HG02840 (cell line): ENCODE measurements around the gene IMPDH2.
"Not testable (repeated sequence)": the region's sequence is repeated elsewhere in the genome, so short reads cannot be mapped to it uniquely, and the experiment has no call there.

Experiments used
- ATAC-seq: cut with Tn5 transposase; IDR thresholded peaks from one replicate; pipeline ENCODE4 v1.9.1; 2021; ENCODE audit warnings: mild to moderate bottlenecking, moderate library complexity, moderate number of reproducible peaks; ENCODE audit not compliant: unreplicated experiment, low FRiP score

The IMPDH2 gene

DNA sequence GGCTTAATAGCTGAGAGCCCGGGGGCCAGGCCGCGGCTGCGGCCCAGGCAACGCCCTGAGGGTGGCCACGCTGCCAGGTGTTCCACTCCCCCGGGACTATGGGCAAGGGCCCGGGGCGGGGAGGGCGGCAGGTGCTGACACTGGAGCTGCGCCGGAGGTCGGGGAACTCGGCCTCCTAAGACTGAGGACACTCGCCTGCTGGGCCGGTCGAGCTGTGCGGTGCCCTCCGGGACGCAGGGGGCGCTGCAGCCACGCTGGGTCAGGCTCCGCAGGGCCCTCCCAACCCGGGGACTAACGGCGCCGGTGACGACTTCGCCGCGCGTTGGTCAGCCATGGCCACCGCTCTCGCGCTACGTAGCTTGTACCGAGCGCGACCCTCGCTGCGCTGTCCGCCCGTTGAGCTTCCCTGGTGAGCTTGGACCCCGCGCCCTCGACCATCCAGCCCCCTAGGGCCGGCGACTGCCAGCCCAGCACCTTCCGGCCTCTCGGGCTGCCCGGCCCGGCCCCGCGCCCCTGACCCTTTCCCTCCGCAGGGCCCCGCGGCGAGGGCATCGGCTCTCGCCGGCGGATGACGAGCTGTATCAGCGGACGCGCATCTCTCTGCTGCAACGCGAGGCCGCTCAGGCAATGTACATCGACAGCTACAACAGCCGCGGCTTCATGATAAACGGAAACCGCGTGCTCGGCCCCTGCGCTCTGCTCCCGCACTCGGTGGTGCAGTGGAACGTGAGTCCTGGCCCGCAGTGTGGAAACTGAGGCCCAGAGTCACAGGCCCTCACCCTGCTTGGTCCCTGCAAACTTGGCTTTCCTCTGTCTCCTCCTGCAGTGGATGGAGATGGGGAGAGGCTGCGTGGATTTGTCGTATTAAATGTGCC is 7.1 kb downstream of the IMPDH2 start, which contains the start of gene NDUFAF3:
Gene NDUFAF3, plus strand, starts transcription at position 309 of the 875 bp plus-strand sequence. Its CDS starts 24 bp downstream, at position 333.
- peak; percentile 53 for ATAC-seq

DNA sequence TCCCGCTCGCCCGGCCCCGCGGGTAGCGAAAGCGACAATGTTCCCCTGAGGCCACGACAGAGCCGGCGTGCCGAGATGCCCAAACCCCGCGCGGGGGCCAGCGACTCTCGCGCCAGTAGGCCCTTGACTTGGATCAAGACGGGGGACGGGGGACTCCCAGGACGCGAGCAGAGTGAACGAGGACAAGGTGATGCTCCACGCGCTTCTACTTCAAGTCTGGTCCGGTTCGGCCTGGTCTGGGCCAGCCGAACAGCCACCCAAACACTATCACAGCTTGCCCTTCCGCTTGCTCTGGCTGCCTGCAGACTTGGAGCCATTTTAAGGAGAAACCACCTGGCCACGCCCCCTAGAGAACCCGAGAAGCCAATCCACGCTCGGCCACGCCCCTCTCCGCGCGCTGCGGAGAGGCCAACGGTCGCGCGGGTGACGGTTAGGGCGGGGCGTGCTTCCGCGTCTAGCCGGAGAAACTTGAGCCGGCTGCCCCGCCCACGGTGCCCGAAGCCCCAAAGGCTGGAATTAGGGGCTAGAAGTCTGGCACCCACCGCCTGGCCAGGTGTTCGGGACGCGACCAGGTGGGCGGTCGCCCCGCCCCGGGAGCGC is 7.9 kb downstream of the IMPDH2 start:
- ATAC-seq, result peak; percentile 50

DNA sequence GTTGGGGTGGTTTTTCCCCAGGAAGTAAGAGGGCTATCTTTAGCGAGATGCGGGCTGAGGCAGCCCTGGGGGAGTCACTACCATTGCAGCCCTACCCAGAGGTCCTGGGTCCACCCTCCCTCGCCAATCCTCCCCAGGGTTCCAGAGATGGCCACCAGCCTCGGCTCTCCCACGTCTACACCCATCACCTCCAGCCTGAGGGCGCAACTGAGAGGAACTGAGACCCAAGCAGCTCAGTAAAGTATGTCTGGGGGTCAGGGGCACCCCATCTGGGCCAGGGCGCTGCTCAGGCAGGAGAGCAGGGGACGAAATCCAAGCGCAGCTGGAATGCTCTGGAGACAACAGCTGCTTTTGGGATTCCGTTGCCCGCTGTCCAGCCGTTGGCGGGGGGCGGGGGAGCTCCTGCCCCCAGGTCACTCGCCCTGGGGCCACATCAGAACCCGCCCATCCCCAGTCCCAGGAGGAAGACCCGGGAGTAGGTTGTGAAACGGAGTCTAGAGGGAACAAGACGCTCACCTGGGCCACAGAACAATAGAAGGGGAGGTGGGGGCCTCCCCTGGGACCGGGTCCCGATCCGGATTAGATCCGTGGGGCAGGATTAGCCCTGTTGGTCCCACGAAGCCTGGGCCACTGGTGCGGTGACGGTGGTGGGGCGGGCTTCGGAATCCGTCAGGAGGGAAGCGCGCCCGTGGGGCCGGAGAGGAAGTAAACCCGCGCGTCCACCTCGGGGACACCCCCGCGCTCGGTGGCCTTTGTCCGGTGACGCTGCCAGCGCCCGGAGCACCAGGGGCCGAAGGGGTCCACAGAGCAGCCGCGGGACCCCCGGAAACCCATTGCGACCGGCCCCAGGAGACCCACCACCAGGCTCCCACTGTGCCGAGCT is 8.6 kb downstream of the IMPDH2 start:
- no peak for ATAC-seq

DNA sequence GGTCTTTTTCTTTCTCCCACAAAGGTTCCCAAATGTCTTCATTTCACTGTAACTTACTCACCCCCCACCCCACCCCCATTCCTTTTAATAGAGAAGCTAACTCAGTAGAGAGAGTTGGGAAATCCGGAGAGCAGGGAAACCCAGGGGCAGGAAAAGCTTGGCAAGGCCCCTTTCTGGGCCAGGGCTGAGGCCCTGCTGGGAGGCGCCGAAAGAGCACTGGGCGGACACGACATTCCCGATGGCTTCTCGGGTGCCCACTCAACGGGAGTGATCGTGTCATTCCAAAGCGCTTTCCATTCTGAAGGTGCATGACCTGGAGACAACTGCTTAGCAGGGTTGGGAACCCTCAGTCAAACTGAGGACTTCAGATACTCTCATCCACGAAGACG is 9.3 kb downstream of the IMPDH2 start:
- no peak for ATAC-seq

DNA sequence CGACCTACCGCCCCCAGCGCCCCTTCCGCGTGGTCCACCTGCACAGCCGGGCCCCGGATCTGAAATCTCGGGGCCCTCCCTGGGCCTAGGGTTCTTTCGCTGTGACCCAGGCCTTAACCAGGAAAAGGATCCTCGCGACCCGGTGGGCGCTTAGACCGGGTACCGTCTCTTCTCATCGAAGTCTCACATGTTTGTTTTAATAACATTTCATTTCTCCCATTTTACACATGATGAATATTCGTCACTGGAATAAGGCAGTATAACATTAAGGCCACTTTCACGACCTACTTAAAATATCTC is 10.5 kb downstream of the IMPDH2 start:
- no peak for ATAC-seq

DNA sequence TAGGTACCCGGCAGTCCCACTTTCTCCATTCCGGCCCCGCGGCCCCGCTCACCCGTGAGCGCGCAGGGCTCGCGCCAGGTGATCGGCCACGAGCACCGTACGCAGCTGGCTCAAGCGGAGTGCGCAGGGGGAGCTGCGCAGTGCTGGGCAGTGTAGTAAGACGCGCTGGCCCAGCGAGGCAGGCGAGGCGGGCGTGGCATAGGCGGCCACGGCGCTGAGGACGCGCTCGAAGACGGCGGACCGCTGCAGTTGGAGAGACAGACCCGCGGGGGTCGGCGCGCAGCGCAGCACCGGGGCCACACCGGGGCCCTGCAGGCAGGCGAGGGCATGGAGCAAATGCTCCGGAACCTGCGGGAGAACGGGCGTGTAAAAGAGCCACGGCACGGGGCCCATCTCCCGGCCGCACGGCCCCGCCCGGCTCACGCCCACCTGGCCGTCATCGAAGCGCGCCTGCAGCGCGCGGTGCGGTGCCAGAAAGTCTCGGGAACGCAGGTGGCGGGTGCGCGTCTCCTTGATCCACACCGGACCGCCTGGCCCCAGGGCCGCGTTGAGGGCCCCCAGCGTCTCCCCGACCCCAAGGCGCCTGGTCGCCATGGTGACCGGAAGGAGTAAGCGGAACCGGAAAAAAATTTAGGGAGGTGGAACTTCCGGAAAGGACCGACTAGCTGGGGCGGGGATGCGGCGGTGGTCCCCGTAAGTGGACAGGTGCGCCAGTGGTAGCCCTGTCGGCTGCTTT is 11.1 kb downstream of the IMPDH2 start, which contains the start of gene DALRD3:
Gene DALRD3, minus strand, starts transcription at position 610 of the 736 bp plus-strand sequence. Its CDS starts 16 bp downstream, at position 594.
- ATAC-seq, result no peak

DNA sequence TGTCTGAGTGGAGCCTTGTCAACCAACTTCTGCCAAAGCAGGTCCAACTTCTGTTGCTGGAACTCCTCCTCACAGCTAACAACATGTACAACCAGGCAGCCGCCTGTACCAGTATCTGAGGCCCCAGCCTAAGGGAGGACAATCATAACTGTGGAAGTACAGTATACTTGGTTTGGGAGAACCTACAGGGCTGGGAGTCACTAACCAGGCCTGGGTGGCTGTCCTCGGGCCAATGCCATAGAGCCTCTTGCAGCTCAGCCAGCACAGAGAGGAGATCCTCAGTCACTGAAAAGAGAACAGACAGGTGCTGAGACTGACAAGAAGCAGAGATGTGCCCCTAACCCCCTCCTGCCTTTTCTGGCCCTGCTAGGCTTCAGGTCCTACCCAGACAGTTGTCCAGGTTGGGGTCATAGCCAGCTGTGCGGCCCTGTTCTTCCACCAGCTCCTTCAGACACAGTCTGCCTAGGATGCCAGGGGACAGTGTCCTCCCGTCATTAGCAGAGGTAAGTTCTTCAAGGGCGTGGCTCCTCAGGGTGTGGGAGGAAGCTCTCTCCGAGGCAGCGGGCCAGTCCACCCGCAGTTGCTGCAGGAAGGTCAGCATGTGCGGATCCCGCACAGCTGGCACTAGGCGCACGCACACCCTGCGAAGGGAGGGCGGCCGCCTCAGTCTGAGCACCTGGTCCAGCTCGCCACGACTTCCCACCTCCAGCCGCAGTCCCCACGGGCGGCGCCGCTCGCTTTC is 11.8 kb downstream of the IMPDH2 start:
- ATAC-seq, result no peak

DNA sequence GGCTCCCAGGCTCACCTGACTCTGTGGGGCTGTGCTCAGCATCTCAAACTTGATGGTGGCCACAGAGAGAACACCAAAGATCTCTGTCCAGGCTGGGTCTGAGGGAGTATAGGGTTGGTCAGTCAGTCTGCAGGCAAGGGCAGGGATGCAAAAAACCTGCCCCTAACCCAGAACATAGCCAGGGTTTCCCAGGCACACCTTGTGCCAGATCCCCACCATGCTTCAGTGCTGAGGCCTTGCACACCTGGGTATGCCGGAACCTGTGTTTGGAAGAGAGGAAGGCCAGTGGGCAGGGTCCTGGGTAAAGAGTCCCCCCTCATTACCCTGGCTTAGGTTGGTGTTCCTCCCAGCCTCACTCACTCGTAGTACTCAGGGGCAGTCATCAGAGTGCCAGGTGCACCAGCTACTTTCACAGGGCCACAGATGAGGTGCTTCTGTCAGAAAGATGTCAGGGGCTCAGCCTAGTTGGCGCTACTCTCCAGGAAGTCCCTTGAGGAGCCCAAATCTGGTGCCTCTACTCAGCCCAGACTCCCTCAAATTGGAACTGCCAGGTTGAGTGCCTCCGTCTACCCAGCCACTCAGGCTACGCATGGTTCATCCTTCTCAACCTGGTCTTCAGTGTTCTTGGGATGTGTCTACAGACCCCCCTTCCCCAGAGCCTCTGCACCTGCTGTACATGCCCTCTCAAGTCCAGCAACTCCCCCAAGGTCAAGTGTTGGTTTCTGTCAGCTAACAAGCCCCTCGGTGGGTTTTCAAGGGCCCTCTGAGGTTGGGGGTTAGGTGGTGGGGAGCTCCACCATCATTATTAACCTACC is 12.6 kb downstream of the IMPDH2 start:
- ATAC-seq, result no peak

DNA sequence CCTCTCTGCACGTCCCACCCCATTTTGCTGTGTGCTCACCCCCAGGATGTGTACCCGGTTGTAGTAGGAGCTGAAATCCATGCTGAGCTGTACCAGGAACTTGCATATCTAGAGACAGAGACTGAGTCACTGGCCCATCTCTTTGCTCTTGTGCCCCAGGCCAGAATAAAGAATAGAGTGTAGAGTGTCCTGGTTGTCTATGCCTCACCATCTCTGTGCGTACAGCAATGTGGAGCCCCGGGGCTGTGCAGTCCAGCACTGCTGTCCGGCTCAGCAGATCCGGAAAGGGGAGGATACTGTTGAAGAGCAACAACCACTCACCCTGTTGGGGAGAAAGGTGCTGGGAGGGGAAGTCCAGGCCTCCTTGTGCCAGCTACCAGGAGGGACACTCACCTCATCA is 13.4 kb downstream of the IMPDH2 start:
- no peak for ATAC-seq

DNA sequence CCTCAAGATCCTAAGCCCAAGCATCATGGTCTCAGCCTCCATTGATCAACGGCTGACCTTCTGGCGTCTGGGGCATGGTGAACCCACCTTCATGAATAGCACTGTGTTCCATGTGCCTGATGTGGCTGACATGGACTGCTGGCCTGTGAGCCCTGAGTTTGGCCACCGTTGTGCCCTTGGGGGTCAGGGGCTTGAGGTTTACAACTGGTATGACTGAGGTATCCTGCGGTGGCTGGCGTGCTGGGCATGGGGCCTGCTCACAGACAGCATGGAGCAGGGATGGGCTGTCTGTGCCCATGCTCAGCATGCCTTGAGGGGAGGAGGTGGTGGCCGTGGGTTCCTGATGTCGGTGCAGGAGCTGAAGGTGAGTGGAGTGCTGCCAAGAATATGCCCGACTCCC is 14.1 kb downstream of the IMPDH2 start:
- ATAC-seq, result no peak

DNA sequence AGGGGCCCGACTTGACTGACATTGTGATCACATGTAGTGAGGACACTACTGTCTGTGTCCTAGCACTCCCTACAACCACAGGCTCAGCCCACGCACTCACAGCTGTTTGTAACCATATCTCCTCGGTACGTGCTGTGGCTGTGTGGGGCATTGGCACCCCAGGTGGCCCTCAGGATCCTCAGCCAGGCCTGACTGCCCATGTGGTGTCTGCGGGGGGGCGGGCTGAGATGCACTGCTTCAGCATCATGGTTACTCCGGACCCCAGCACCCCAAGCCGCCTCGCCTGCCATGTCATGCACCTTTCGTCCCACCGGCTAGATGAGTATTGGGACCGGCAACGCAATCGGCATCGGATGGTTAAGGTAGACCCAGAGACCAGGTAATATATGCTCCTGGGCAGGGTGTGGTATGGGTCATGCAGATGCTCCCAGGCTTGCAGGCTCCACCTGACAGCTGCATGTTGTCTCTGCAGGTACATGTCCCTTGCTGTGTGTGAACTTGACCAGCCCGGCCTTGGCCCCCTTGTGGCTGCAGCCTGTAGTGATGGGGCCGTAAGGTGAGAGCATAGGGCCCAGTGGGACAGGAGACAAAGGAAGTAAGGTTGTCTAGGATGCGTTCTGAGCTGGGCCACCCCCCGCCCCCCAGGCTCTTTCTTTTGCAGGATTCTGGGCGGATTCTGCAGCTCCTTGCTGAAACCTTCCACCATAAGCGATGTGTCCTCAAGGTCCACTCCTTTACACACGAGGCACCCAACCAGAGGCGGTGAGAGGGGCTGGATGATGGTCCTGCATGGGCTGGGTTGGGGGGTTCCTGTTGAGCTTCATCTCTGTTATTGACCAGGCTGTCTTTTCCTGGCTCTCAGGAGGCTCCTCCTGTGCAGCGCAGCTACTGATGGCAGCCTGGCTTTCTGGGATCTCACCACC is 15.2 kb downstream of the IMPDH2 start:
- no peak for ATAC-seq

DNA sequence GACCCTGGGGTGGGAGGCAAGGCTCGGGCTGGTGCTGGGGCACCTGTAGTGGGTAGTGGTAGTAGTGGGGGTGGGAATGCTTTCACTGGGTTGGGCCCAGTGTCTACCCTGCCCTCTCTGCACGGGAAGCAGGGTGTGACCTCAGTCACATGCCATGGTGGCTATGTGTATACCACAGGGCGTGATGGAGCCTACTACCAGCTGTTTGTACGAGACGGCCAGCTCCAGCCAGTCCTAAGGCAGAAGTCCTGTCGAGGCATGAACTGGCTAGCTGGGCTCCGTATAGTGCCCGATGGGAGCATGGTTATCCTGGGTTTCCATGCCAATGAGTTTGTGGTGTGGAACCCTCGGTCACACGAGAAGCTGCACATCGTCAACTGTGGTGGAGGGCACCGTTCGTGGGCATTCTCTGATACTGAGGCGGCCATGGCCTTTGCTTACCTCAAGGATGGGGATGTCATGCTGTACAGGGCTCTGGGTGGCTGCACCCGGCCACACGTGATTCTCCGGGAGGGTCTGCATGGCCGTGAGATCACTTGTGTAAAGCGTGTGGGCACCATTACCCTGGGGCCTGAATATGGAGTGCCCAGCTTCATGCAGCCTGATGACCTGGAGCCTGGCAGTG is 16.0 kb downstream of the IMPDH2 start:
- no peak for ATAC-seq

DNA sequence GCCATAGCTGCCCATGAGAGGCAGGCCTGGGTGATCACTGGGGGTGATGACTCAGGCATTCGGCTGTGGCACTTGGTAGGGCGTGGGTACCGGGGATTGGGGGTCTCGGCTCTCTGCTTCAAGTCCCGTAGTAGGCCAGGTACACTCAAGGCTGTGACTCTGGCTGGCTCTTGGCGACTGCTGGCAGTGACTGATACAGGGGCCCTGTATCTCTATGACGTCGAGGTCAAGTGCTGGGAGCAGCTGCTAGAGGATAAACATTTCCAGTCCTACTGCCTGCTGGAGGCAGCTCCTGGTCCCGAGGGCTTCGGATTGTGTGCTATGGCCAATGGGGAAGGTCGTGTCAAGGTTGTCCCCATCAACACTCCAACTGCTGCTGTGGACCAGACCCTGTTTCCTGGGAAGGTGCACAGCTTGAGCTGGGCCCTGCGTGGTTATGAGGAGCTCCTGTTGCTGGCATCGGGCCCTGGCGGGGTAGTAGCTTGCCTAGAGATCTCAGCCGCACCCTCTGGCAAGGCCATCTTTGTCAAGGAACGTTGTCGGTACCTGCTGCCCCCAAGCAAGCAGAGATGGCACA is 16.7 kb downstream of the IMPDH2 start:
- ATAC-seq, result no peak

DNA sequence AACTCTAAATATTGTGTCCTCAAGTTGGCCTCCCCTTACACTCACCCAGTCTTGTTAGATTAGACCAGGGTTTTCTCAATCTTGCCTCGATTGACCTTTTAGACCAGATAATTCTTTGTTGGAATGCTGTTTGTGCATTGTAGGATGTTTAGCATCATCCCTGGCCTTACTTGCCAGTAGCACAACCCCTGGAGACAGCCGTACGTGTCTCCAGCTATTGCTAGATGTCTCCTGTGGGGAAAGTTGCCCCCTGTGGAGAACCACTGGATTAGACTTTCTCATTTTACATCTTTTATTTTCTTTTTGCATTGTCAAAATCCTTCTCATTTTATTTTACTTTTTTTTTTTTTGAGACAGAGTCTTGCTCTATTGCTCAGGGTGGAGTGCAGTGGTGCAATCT is 19.8 kb downstream of the IMPDH2 start:
- no peak for ATAC-seq

DNA sequence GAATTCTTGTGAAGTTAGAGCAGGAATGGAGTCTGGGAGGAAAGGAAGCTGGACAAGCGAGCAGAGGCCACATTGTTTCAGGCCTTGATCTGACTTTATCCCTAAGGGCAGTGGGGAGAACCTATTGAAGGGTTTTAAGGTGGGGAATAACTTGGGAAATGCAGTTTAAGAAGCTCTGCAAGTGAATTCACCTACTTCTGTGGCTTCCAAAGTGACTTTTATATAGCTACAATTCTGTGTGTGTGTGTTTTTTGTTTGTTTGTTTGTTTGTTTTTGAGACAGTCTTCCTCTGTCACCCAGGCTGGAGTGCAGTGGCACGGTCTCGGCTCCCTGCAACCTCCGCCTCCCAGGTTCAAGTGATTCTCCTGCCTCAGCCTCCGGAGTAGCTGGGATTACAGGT is 20.6 kb downstream of the IMPDH2 start:
- ATAC-seq, result not testable (repeated sequence)

DNA sequence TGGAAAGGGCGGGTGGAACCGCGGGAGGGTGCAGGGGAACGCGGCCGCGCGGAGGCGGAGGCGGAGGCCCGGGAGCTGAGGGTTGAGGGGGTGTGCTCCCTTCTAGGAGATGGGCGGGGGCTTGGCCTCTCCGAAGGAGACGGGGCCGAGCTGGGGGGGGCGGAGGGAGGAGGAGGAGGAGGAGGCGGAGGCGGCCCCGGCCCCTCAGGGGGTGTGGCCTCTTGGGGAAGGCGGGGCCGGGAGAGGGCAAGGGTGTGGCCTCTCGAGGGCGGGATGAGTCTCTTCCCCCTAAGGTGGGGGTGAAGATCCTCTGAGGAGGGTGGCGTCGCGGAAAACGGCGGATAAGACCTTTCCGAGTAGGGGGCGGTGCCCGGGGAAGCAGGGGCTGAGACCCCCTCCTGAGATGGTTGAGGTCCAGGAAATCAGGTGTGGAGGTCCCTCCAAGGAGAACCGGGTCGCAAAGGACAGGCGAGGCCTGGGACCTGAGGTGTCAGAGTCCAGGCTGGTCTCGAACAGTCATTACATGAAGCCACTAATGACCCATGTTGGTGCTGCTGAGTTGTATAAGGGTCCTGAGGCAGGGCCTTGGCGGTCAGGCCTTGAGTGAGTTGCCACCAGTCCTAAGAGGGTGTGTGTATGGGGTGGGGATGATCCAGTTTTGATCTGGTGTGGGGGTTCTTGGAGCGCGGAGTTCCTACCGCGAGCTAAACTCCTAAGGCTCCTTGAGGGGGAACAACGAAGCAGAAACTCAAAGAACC is 21.2 kb downstream of the IMPDH2 start:
- peak; percentile 31 for ATAC-seq
